B cell (primary cell): Measurements from ENCODE around the gene MED8. TPM values are rescaled to one million over a fixed set of nuclear protein-coding genes. Genes with fewer than 3 reads are reported as not detected.

Experiments
- ATAC-seq: fragments of 200-7000 bp; cut with Tn5 transposase; one replicate; pipeline ENCODE4 v1.10.0; 2021; ENCODE audit warnings: low read depth, mild to moderate bottlenecking, moderate number of reproducible peaks, moderate library complexity
- CTCF ChIA-PET: fragments of 350-600 bp; sonication (Branson Sonifier 250); formaldehyde crosslinking; loops from one replicate; lab custom pipeline; 2021; ENCODE audit warnings: antibody characterized with exemption, inconsistent platforms; lab: Charles Lee
- POLR2A ChIA-PET: fragments of 350-600 bp; sonication (Branson Sonifier 250); formaldehyde crosslinking; loops from one replicate; lab custom pipeline; 2021; ENCODE audit warnings: antibody characterized with exemption; lab: Charles Lee
- DNase-seq: peaks from one replicate; pipeline ENCODE4 v3.0.0; 2013
- H2AFZ ChIP-seq: 2 replicates; pipeline ENCODE4 v1.6.1; 2012; ENCODE audit warnings: mild to moderate bottlenecking, low read depth, low read length; ENCODE audit not compliant: insufficient read depth, poor library complexity, severe bottlenecking
- H3K27ac ChIP-seq, 2 donors: 1 replicate in 1 of 2; 2 replicates in 1 of 2; pipeline ENCODE4 v1.5.1; 2012 to 2013; ENCODE audit warnings: low read length in 2 of 2, mild to moderate bottlenecking in 2 of 2, moderate library complexity in 1 of 2
- H3K27me3 ChIP-seq, 4 experiments: fragments of 200-600 bp in 1 of 4; sonication (generic) in 1 of 4; replicated peaks in 1 of 4; 1 replicate in 2 of 4; 2 replicates in 2 of 4; pipeline versions ENCODE4 v1.6.1 to v1.7.0; 2013 to 2016; ENCODE audit warnings: low read length in 3 of 4, mild to moderate bottlenecking in 2 of 4, mixed read lengths in 1 of 4, moderate library complexity in 1 of 4; ENCODE audit not compliant: insufficient read depth in 4 of 4, control insufficient read depth in 3 of 4; ENCODE audit errors: control extremely low read depth in 1 of 4
- H3K36me3 ChIP-seq, 2 experiments: replicated peaks in 1 of 2; 1 replicate in 1 of 2; 2 replicates in 1 of 2; pipeline versions ENCODE4 v1.6.1 to v1.7.1; 2013; ENCODE audit warnings: low read length in 1 of 2; ENCODE audit not compliant: insufficient read depth in 2 of 2, control insufficient read depth in 1 of 2; ENCODE audit errors: control extremely low read depth in 1 of 2, extremely low read depth in 1 of 2
- H3K4me1 ChIP-seq, 2 donors: fragments of 200-600 bp in 1 of 2; sonication (generic) in 1 of 2; 1 replicate in 1 of 2; 2 replicates in 1 of 2; pipeline versions ENCODE4 v1.5.1 to v1.6.1; 2013 to 2017; ENCODE audit warnings: low read length in 2 of 2; ENCODE audit not compliant: control insufficient read depth in 2 of 2, insufficient read depth in 2 of 2
- H3K4me2 ChIP-seq: replicated peaks from 2 replicates; pipeline ENCODE3; 2012; ENCODE audit warnings: mild to moderate bottlenecking, low read depth, low read length; ENCODE audit not compliant: poor library complexity, severe bottlenecking
- H3K4me3 ChIP-seq, 5 experiments: fragments of 200-600 bp in 1 of 5; sonication (generic) in 1 of 5; 1 replicate in 3 of 5; 2 replicates in 2 of 5; pipeline versions ENCODE4 v1.5.1 to v1.7.0; 2011 to 2016; ENCODE audit warnings: low read length in 4 of 5, mild to moderate bottlenecking in 4 of 5, low read depth in 2 of 5, control low read depth in 1 of 5, moderate library complexity in 1 of 5; ENCODE audit not compliant: insufficient read depth in 1 of 5; ENCODE audit errors: control extremely low read depth in 1 of 5, extremely low read depth in 1 of 5
- H3K79me2 ChIP-seq: fragments of 200-600 bp; sonication (generic); one replicate; pipeline ENCODE4 v1.6.0; 2016; ENCODE audit warnings: low read length; ENCODE audit not compliant: control insufficient read depth, insufficient read depth
- H3K9ac ChIP-seq: fragments of 200-600 bp; sonication (generic); 2 replicates; pipeline ENCODE4 v1.6.1; 2017; ENCODE audit warnings: mild to moderate bottlenecking, low read length, moderate library complexity
- H3K9me3 ChIP-seq, 3 donors: one replicate each; pipeline versions ENCODE4 v1.6.1 to v1.7.1; 2013; ENCODE audit warnings: low read length in 2 of 3; ENCODE audit not compliant: control insufficient read depth in 2 of 3, insufficient read depth in 1 of 3; ENCODE audit errors: control extremely low read depth in 1 of 3
- H4K20me1 ChIP-seq: 2 replicates; pipeline ENCODE4 v1.6.0; 2012; ENCODE audit warnings: mild to moderate bottlenecking, low read length; ENCODE audit not compliant: insufficient read depth, control insufficient read depth, poor library complexity, severe bottlenecking
- H3K27ac Mint-ChIP-seq: one replicate; pipeline ENCODE4 v1.8.0; 2021; ENCODE audit warnings: mixed read lengths
- H3K27me3 Mint-ChIP-seq: one replicate; pipeline ENCODE4 v1.8.0; 2021; ENCODE audit warnings: mixed read lengths
- H3K4me1 Mint-ChIP-seq: one replicate; pipeline ENCODE4 v1.8.0; 2021; ENCODE audit warnings: mixed read lengths
- H3K4me3 Mint-ChIP-seq: one replicate; pipeline ENCODE4 v1.8.0; 2021; ENCODE audit warnings: mixed read lengths
- H3K9me3 Mint-ChIP-seq: one replicate; pipeline ENCODE4 v1.8.0; 2022; ENCODE audit warnings: mixed read lengths; ENCODE audit not compliant: insufficient read depth
- CTCF ChIP-seq: fragments of 200-600 bp; IDR thresholded peaks from one replicate; pipeline ENCODE4 v1.8.0; 2022; ENCODE audit warnings: antibody characterized with exemption, mild to moderate bottlenecking
- EZH2 ChIP-seq: IDR thresholded peaks from 2 replicates; pipeline ENCODE4 v1.6.1; 2012; ENCODE audit warnings: borderline replicate concordance, low read depth, mild to moderate bottlenecking, moderate library complexity, low read length; ENCODE audit not compliant: insufficient read depth, poor library complexity, severe bottlenecking
- WGBS: methylation state at CpG from one replicate; pipeline ENCODE4 v1.1.5; 2013; ENCODE audit warnings: missing lambda C conversion rate; ENCODE audit not compliant: insufficient coverage; 5-methylcytosine and 5-hydroxymethylcytosine counted together
- intact Hi-C: fragments of 100-400 bp; cut with micrococcal nuclease; formaldehyde crosslinking; loops from one replicate; pipeline ENCODE4 v1.10.0; 2022
- polyA plus RNA-seq: library from polyadenylated mRNA; depleted of rRNA; stranded (reverse); fragments of >200 nt; gene quantifications from 2 replicates; pipeline ENCODE4 v1.2.3, GENCODE V29; 2012
- total RNA-seq, 2 donors: library from RNA; stranded (reverse); fragments of 120-200 nt in 1 of 2; gene quantifications; 1 replicate in 1 of 2; 2 replicates in 1 of 2; pipeline versions ENCODE4 v1.2.3 to v1.2.4, GENCODE V29; 2013 to 2022

MED8 gene
- total and polyA plus RNA-seq, 2 donors (not counting 1 experiment from before 2014, with no cell fraction given) = 12.0 to 30.0 TPM

GRCh38 chr1:43338001-43338400 is 51.6 kb downstream of the MED8 start:
- no peaks in the 10 kb centered on the region for H4K20me1 ChIP-seq
- intact Hi-C loops = no loop called here
- Mint-ChIP-seq H3K9me3 (no peaks in the 10 kb centered on the region), H3K27me3 (no peaks in the 10 kb centered on the region), H3K27ac (no peak overlapping the region), H3K4me3 (no peak overlapping the region), H3K4me1 (no peaks in the 10 kb centered on the region)
- WGBS = 28% methylated on average over 2 of the region's 5 CpGs
- no peak overlapping the region for H3K27ac ChIP-seq
- H3K9me3 ChIP-seq = no peaks in the 10 kb centered on the region
- H3K4me3 ChIP-seq = no peak overlapping the region
- H2AFZ ChIP-seq = no peak overlapping the region
- H3K4me1 ChIP-seq = no peaks in the 10 kb centered on the region
- no peaks in the 10 kb centered on the region for H3K36me3 ChIP-seq
- ATAC-seq (no peak), DNase-seq (no peak)
- ChIA-PET CTCF (no interaction called here), POLR2A (no interaction called here)
- H3K4me2 ChIP-seq = no peak overlapping the region
- no peak overlapping the region for H3K9ac ChIP-seq
- H3K79me2 ChIP-seq = no peaks in the 10 kb centered on the region
- H3K27me3 ChIP-seq = peaks cover 0 to 3% (median 0%) of the 10 kb centered on the region in 4 experiments
- no peak for TF ChIP-seq CTCF
- TF ChIP-seq EZH2 = no peak

DNA sequence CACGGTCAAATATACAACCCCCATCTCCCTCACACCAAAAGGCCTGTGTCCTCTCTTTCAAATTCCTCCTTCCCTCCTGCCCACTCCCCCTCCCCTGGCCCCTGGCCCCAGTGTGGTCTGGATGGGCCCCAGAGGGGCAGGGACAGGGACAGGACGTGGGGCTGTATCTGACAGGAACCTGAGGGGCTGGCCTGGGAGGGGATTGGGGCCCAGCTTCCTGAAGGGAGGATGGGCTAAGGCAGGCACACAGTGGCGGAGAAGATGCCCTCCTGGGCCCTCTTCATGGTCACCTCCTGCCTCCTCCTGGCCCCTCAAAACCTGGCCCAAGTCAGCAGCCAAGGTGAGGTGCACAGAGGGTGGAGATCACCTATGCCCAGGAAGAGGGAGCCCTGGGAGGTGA is 52.0 kb downstream of the MED8 start, which contains the start of gene MPL:
TSS of gene MPL (plus strand) at position 231 of the 400 bp plus-strand sequence. CDS start at position 262, 31 bp downstream.
- H4K20me1 ChIP-seq = no peaks in the 10 kb centered on the region
- no peak within 1 kb of the TSS for H3K9ac ChIP-seq
- ATAC-seq (no peak), DNase-seq (no peak)
- Mint-ChIP-seq H3K4me1 (no peaks in the 10 kb centered on the region), H3K27ac (no peak within 1 kb of the TSS), H3K4me3 (no peak within 1 kb of the TSS), H3K9me3 (no peaks in the 10 kb centered on the region), H3K27me3 (no peaks in the 10 kb centered on the region)
- H3K27me3 ChIP-seq = peaks cover 0 to 3% (median 0%) of the 10 kb centered on the region in 4 experiments
- intact Hi-C loops = no loop called here
- no peaks in the 10 kb centered on the region for H3K36me3 ChIP-seq
- H2AFZ ChIP-seq = no peak within 1 kb of the TSS
- 41% methylated on average over 2 of the region's 3 CpGs for WGBS
- no peaks in the 10 kb centered on the region for H3K9me3 ChIP-seq
- ChIA-PET POLR2A (no interaction called here), CTCF (no interaction called here)
- H3K4me1 ChIP-seq = no peaks in the 10 kb centered on the region
- H3K79me2 ChIP-seq = no peaks in the 10 kb centered on the region
- TF ChIP-seq EZH2 = no peak
- TF ChIP-seq CTCF = no peak
- no peak within 1 kb of the TSS for H3K27ac ChIP-seq
- H3K4me3 ChIP-seq = no peak within 1 kb of the TSS
- H3K4me2 ChIP-seq = no peak within 1 kb of the TSS
